CD4-positive, alpha-beta T cell treated with Interleukin-4 for 1 hour (primary cell): ENCODE data around the gene DEPDC5.

Experiments
- DNase-seq, 2 donors: peaks; one replicate each; pipeline ENCODE4 v3.0.0-alpha.2; 2020 to 2022

Gene DEPDC5

GRCh38 chr22:31927562-31927961 lies 173.7 kb downstream of the DEPDC5 start:
- no peak for DNase-seq

DNA sequence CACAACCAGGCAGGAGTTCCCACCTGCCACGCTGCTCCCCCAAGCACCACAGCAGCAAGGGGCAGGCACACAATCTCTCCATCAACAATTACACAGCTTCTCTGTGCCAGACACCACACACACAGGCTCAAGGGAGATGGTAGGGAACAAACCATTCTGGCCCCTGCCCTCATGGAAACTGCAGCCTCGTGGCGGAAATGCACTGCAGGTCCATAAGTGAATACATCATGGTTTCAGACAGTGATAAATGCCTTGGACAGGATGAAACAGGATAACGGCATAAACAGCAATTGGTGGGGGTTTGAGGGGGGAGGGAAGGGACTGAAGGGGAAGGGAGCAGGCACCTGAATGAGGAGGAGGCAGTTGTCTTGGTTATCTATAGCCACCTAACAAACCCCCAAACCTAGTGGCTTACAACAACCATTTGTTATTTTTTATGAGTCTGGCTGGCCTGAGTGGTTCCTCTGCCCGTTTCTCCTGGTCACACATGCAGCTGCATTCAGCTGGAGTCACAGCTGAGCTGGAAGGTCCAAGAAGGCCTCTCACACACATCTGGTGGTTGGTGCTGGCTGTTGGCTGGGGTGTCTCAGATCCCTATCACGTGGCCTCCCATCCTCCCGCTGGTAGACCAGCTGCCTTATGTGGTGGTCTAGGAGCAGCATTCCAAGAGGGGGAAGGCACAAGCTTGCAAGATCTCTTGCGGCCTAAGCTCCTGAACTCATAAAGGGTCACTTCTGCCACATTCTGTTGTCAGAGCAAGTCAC lies 175.5 kb downstream of the DEPDC5 start:
- no peak for DNase-seq

GRCh38 chr22:31932863-31933262 lies 179.0 kb downstream of the DEPDC5 start:
- no peak for DNase-seq

GRCh38 chr22:31933406-31933805 lies 179.6 kb downstream of the DEPDC5 start:
- no peak for DNase-seq

DNA sequence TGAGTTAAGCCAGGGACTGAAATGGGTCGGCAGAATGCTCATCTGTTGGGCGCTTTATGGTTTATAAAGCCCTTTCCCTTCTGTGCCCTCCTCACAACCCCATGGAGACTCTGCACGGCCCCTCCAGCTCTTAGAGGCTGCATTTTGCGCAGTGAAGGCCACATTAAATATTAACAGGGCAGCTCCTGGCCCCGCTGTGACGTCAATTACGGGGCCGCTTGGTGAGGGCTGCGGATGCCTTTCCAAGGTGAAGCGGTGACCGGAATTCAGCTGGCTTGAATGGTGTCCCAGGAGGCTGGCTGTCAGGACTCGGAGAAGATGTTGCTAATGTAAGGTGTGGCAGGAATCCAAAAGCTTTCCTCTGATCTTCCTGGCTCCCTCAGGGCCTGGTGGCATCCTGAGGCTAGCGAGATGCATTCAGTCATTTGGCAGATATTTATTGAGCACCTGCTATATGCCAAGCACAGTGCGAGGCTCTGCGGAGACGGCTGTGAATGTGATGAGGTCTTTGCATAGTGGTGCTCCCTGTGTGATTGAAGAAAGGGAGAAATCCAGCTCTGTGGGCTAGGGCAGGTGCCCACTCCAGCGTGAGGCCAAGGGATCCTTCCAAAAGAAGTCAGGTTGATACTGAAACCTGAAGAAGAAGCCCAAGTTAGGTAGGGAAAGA lies 180.1 kb downstream of the DEPDC5 start:
- no peak for DNase-seq

DNA sequence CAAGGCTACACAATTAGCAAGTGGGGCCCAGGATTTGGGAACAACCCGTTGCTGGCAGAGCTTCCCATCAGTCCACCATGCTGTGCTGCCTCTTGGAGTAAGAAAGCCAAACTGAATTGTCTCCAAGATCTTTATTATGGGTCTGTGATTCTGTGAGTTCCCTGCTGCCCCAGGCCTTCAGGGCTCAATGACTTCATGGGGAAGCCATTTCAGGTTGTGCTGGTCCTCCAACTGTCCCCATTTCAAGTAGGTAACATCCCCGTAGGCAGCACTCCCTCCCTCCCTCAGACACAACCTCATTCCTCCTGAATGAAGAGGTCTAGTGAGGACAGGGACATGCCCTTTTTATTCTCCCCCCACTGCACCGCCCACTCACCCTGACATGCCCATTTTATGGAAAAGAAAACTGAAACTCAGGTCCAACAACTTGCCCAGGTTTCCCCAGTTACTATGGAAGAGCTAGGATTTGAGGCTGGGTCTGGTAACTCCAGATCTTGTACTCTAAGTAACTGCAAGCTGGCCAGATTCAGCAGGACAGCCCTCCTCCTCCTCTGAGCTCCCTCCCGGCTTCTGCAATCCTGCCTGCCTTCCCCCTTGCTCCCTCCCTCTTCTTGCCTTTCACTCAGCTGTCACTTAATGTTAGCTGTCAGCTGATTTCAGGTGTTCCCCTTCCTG lies 182.3 kb downstream of the DEPDC5 start:
- DNase-seq, result no peak

DNA sequence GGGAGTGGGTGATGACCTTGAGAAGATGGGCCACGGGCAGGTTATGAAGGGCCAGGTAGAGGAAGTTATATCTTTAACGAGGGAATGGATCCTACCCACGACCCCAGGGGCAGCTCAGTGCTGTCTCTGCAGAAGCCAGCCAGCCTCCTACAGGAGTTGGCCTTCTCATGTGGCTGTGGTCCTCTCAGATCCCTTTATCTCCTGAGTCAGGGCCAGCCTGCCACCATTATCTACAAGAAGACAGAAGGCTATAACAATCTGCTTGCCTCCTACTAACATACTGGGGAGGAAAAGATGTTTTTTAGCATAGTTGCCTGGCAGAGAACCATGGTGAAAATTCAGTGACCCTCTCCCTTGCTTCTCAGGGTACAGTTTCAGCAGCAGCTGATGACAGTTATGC lies 183.5 kb downstream of the DEPDC5 start:
- no peak for DNase-seq

DNA sequence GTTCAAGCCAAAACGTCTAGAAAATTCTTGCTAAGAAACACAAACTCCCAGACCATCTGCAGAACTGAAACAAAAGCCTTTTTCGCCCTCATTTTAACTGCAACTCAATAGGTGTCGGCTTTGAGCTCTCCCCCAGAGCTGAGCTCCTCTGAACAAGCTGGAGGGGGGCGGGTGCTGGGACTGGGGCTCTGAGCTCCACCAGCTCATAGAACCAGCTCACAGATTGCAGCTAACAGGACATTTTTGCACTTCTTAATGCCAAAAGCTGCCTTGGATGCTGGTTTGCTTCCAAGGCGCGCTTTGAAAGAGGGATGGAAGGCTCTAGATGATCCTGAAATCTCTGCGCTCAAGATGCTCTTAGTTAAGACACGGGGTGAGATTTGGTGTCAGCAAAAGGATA lies 184.5 kb downstream of the DEPDC5 start:
- no peak for DNase-seq

GRCh38 chr22:31940506-31940905 lies 186.7 kb downstream of the DEPDC5 start:
- no peak for DNase-seq

- no peak for DNase-seq
Measured at GRCh38 chr22:31942091-31942490, 188.3 kb downstream of the DEPDC5 start.

GRCh38 chr22:31943206-31943977 lies 189.6 kb downstream of the DEPDC5 start:
- no peak for DNase-seq

DNA sequence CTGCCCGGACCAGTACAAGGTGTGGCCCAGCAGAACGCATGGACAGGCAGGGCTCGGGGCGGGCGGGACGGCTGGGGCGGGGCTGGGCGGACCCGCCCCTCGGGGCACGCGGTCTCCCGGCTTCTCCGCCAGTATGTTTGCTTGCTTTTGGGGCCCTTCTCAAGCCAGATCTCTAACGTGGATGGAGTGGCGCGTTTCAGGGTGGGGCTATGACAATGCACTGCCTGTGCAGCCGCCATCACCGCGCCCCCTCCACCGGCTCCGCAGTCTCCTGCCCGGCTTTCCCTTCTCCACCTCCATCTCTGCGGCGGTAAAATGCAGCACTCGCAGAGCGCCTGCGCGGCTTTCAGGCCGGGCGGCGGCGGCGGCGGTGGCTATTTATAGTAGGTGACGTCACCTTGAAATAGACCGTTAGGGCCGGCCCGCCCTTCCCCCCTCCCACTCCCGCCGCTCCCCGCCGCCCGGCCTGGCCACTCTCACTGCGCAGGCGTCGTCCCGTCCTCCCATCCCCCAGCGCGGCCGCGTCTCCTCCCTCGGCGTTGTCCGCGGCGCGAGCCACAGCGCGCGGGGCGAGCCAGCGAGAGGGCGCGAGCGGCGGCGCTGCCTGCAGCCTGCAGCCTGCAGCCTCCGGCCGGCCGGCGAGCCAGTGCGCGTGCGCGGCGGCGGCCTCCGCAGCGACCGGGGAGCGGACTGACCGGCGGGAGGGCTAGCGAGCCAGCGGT lies 190.3 kb downstream of the DEPDC5 start, which contains the start of gene YWHAH:
TSS of gene YWHAH (plus strand) at position 558 of the 722 bp plus-strand sequence. CDS start 199 bp downstream, outside the sequence.
- DNase-seq, result peak; percentile 93 to 94

DNA sequence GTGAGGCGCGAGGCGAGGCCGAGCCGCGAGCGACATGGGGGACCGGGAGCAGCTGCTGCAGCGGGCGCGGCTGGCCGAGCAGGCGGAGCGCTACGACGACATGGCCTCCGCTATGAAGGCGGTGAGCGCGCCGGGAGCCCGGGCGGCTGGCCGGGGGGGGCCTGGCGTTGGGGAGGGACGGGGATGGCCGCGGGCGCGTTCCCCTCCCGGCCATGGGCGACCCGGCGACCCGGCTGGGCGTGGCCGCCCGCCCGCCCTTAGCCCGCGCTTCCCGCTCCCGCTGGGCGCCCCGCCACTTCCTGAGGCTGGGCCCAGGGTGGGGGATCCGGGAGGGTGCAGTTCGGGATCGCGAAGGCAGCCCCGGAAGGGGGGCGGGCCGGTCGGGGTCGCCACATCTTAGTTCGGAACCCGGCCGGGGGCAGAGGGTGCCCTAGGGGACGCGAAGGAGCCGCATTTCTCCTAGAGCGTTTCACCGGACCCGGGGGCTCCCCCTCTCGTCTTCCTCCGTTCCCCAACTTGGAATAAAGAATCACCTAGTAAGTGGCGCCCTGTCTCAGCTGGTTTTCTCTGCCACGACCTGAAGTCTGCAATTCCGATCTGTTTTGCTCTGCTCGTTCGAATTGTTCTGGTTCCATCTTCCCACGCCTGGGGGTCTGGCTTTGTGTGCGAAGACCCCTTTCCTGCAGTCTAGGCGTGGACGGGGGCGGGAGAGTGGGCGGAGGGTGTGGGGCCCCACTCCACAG lies 191.1 kb downstream of the DEPDC5 start:
- DNase-seq, result peak in 1 of 2 donors; percentile 17

DNA sequence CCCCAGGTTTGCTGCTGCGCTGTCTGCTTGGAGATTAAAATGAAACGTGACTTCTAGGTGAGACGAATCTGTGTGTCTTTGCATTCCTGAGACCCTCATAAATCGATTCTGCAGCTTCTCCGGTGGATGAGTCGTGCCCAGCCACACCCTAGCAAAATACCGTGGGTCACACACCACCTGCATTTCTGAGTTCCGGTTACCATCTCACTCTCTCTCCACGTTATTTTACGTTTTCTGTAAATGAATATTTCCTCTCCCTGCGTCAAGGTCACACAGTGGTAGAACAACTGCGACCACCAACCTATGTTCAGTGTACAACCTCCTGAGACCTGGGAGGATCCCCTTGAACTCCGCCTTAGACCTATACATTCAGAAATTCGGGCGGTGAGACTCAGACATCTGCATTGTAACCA lies 191.6 kb downstream of the DEPDC5 start:
- no peak for DNase-seq

- DNase-seq, result no peak
Measured at GRCh38 chr22:31945971-31946680, 192.3 kb downstream of the DEPDC5 start.

- DNase-seq, result peak; percentile 51 to 75
Measured at GRCh38 chr22:31947296-31947695, 193.5 kb downstream of the DEPDC5 start.

DNA sequence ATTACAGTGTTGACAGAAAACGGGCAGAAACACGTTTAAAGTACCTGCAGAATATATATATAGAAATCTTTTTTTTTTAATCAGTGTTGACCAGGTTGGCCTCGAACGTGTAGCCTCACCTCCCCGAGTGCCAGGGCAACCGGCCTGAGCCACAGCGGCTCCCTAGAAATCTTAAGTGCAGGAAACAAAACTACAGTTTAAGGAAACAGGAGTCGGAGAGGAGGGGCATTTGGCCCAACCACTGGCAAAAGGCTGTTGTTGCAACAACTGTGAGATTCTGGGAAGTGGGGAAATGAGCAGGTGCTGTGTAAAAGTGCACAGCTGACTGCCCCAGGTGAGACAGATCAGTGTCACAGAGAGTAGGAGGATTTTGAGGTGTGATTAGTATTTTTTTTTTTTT lies 194.2 kb downstream of the DEPDC5 start:
- DNase-seq, result no peak

DNA sequence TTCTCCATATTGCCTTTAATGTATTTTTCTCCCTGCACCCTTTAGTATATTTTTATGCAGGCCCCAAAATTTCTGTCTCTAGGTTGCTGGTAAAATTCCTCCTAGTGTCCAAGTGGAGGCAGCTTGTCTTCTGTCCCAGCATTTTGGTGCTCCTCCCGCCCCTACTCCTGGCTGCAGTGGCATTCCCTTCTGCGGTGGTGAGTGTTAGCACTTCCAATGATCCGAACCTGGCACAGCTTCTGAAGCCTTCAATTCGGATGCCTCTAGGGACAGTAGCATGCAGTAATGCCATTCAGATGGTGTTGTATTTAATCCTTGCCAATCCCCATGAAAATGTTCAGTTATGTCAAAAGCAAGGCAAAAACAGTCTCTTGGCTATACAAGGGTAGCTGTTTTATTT lies 196.4 kb downstream of the DEPDC5 start:
- no peak for DNase-seq

- DNase-seq, result no peak
Measured at GRCh38 chr22:31951194-31952093, 197.6 kb downstream of the DEPDC5 start.

- no peak for DNase-seq
Measured at GRCh38 chr22:31952094-31952401, 198.2 kb downstream of the DEPDC5 start.
